Stimulated activated CD8-positive, alpha-beta memory T cell treated with anti-CD3 and anti-CD28 coated beads, Interleukin-15, amount 100 ng/mL, for 4 hours (primary cell): Measurements from ENCODE around the gene WDR87.
"Not testable (repeated sequence)": the region's sequence is repeated elsewhere in the genome, so short reads cannot be mapped to it uniquely, and the experiment has no call there.

ENCODE experiments used
- DNase-seq, 2 donors: peaks; one replicate each; pipeline ENCODE4 v3.0.0-alpha.2; 2020; ENCODE audit warnings: low read depth in 2 of 2

The WDR87 gene

GRCh38 chr19:37877147-37877546 is 29.2 kb downstream of the WDR87 start:
- no peak for DNase-seq

- no peak for DNase-seq
Observed at GRCh38 chr19:37876032-37876431, 30.4 kb downstream of the WDR87 start.

GRCh38 chr19:37874784-37875183 is 31.6 kb downstream of the WDR87 start:
- DNase-seq = no peak

- DNase-seq = no peak
Observed at GRCh38 chr19:37872383-37872782, 34.0 kb downstream of the WDR87 start.

GRCh38 chr19:37869766-37870340 is 36.5 kb downstream of the WDR87 start:
- DNase-seq = no peak

GRCh38 chr19:37867831-37868230 is 38.6 kb downstream of the WDR87 start:
- DNase-seq = no peak

GRCh38 chr19:37865930-37866329 is 40.5 kb downstream of the WDR87 start:
- not testable (repeated sequence) for DNase-seq

GRCh38 chr19:37864501-37864900 is 41.9 kb downstream of the WDR87 start:
- no peak for DNase-seq

GRCh38 chr19:37855098-37855497 is 51.3 kb downstream of the WDR87 start:
- no peak for DNase-seq

- no peak for DNase-seq
Observed at GRCh38 chr19:37845932-37846331, 60.5 kb downstream of the WDR87 start.
